ENCODE measurements around the gene CALD1.

GRCh38 chr7:134939136-134939535 is 159.7 kb downstream of the CALD1 start:
- TF ChIP-seq POLR2A (IDR thresholded peaks at IDR 0.05) = no peak
- TF ChIP-seq CTCF (IDR thresholded peaks at IDR 0.05 in 8 of 11, conservative IDR thresholded peaks at IDR 0.05 in 3 of 11) = no peak

All from spleen (tissue), 7 donors.